CD4-positive, alpha-beta memory T cell (primary cell): ENCODE measurements around the gene TFF2. TPM values are rescaled to one million over a fixed set of nuclear protein-coding genes. Genes with fewer than 3 reads are reported as not detected.

Source experiments
- CTCF ChIA-PET: fragments of 350-600 bp; sonication (Branson Sonifier 250); formaldehyde crosslinking; loops from one replicate; lab custom pipeline; 2021; ENCODE audit warnings: inconsistent platforms; ENCODE audit not compliant: partially characterized antibody; lab: Charles Lee
- POLR2A ChIA-PET: fragments of 350-600 bp; sonication (Branson Sonifier 250); formaldehyde crosslinking; loops from one replicate; lab custom pipeline; 2021; ENCODE audit not compliant: partially characterized antibody; lab: Charles Lee
- DNase-seq, 5 donors: peaks; one replicate each; pipeline versions ENCODE4 v3.0.0 to v3.0.0-alpha.2; 2020 to 2022; ENCODE audit warnings: mixed read lengths in 1 of 5
- H3K27ac ChIP-seq: one replicate; pipeline ENCODE4 v1.7.0; 2013; ENCODE audit warnings: low read depth, low read length
- H3K27me3 ChIP-seq: 2 replicates; pipeline ENCODE4 v1.7.0; 2013; ENCODE audit warnings: mild to moderate bottlenecking, low read length, moderate library complexity; ENCODE audit not compliant: insufficient read depth
- H3K36me3 ChIP-seq: 2 replicates; pipeline ENCODE4 v1.7.0; 2013; ENCODE audit warnings: mild to moderate bottlenecking, low read length, moderate library complexity; ENCODE audit not compliant: insufficient read depth
- H3K4me1 ChIP-seq: 2 replicates; pipeline ENCODE4 v1.7.0; 2013; ENCODE audit warnings: mild to moderate bottlenecking, low read length, moderate library complexity; ENCODE audit not compliant: insufficient read depth
- H3K4me3 ChIP-seq, 2 donors: one replicate each; pipeline ENCODE4 v1.7.0; 2013; ENCODE audit warnings: low read length in 2 of 2, mild to moderate bottlenecking in 1 of 2
- H3K9me3 ChIP-seq, 2 donors: one replicate each; pipeline ENCODE4 v1.7.0; 2013; ENCODE audit warnings: low read length in 2 of 2, control low read depth in 1 of 2; ENCODE audit not compliant: control insufficient read depth in 1 of 2
- H3K27ac Mint-ChIP-seq, 7 donors: one replicate each; pipeline ENCODE4 v1.8.0; 2020 to 2021; ENCODE audit warnings: mixed read lengths in 7 of 7, mild to moderate bottlenecking in 6 of 7, inconsistent platforms in 3 of 7, moderate library complexity in 3 of 7
- H3K27me3 Mint-ChIP-seq, 2 donors: one replicate each; pipeline ENCODE4 v1.8.0; 2020 to 2021; ENCODE audit warnings: mixed read lengths in 2 of 2
- H3K36me3 Mint-ChIP-seq, 2 donors: one replicate each; pipeline ENCODE4 v1.8.0; 2020 to 2021; ENCODE audit warnings: mixed read lengths in 2 of 2, inconsistent platforms in 1 of 2, mild to moderate bottlenecking in 1 of 2
- H3K4me1 Mint-ChIP-seq, 4 donors: one replicate each; pipeline ENCODE4 v1.8.0; 2020 to 2021; ENCODE audit warnings: mixed read lengths in 4 of 4, mild to moderate bottlenecking in 1 of 4
- H3K4me3 Mint-ChIP-seq, 8 donors: one replicate each; pipeline ENCODE4 v1.8.0; 2020 to 2021; ENCODE audit warnings: mixed read lengths in 8 of 8, mild to moderate bottlenecking in 7 of 8, moderate library complexity in 6 of 8, inconsistent platforms in 3 of 8
- H3K9me3 Mint-ChIP-seq, 8 donors: one replicate each; pipeline ENCODE4 v1.8.0; 2020 to 2021; ENCODE audit warnings: mixed read lengths in 8 of 8, mild to moderate bottlenecking in 5 of 8, inconsistent platforms in 3 of 8, moderate library complexity in 1 of 8
- intact Hi-C: fragments of 100-400 bp; cut with micrococcal nuclease; formaldehyde crosslinking; loops from one replicate; pipeline ENCODE4 v1.15.1; 2023
- polyA plus RNA-seq, 2 donors: library from polyadenylated mRNA; unstranded; fragments of 300-500 nt; fragmentation: Illumina TruSeq; gene quantifications; one replicate each; pipeline ENCODE4 v1.2.3, GENCODE V29; 2021
- total RNA-seq, 2 experiments: library from RNA; stranded (reverse); gene quantifications; one replicate each; pipeline ENCODE4 v1.2.3, GENCODE V29; 2021

TFF2 gene
- total and polyA plus RNA-seq, 4 experiments from 2014 or later, result not detected

DNA sequence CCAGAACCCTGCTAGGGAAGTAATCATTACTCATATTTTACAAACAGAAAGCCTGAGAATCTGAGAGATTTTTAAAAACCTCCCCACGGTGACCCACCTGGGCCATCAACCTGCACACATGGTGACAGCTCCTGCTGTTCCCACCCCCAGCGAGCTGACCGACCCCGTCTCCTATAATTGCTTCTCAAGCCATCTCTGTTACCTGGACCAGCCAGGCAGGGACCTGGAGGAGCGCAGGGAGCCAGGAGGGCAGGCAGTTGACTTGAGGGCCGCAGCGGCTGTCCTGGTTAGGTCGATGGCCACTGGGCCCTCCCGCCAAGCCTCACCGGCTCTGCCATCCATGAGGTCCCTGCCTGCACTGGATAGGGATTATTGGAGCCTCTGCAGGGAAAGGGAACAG lies 7.7 kb downstream of the TFF2 start:
- Mint-ChIP-seq H3K27me3 (no peaks in the 10 kb centered on the region), H3K4me3 (no peak overlapping the region), H3K27ac (no peak overlapping the region), H3K4me1 (peaks cover 0 to 7% (median 1%) of the 10 kb centered on the region in 4 donors), H3K36me3 (no peaks in the 10 kb centered on the region), H3K9me3 (no peaks in the 10 kb centered on the region)
- H3K4me1 ChIP-seq, result peaks cover 4% of the 10 kb centered on the region
- CTCF ChIA-PET, result interaction anchor here (1.3 to 1.4 kb wide), 2 partner anchors 33 to 106 kb away, joined by 3 to 4 read pairs; no protein-coding TSS in a partner anchor
- H3K4me3 ChIP-seq, result no peak overlapping the region
- no peaks in the 10 kb centered on the region for H3K36me3 ChIP-seq
- H3K9me3 ChIP-seq, result no peaks in the 10 kb centered on the region
- POLR2A ChIA-PET, result no interaction called here
- intact Hi-C loops, result no loop called here
- no peak for DNase-seq
- no peak overlapping the region for H3K27ac ChIP-seq
- no peaks in the 10 kb centered on the region for H3K27me3 ChIP-seq

DNA sequence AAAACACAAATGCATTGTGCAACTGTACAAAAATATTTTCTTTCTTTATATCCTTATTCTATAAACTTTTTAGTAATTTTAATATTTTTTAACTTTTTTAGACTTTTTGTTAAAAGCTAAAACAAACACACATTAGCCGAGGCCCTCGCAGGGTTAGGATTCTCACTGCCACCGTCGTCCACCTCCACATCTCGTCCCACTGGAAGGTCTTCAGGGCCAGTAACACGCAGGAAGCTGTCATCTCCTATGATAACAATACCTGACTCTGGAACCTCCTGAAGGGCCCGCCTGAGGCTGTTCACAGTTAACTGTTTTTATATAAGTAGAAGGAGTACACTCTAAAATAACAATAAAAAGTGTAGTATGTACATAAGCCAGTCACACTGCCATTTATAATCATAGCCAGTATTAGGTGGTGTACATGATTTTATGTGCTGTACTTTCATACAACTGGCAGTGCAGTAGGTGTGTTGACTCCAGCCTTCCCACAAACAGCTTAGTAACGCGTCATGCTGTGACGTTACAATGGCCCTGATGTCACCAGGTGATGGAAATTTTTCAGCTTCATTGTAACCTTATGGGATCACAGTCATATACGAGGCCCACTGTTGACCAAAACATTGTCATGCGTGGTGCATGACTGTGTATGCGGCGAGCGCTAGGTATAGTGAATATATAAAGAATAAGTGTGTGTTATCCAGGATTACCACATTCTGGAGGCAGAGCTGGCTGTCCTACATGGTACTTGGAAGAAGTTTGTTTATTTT lies 8.8 kb downstream of the TFF2 start:
- H3K4me3 ChIP-seq, result no peak overlapping the region
- no peak overlapping the region for H3K4me3 Mint-ChIP-seq
- H3K27ac Mint-ChIP-seq, result no peak overlapping the region
- H3K36me3 ChIP-seq, result no peaks in the 10 kb centered on the region
- H3K27ac ChIP-seq, result no peak overlapping the region
- intact Hi-C loops, result no loop called here
- no peaks in the 10 kb centered on the region for H3K9me3 ChIP-seq
- CTCF ChIA-PET, result interaction anchor here (1.3 to 1.5 kb wide), 2 partner anchors 33 to 107 kb away, joined by 3 to 5 read pairs; no protein-coding TSS in a partner anchor
- H3K4me1 ChIP-seq, result peaks cover 10% of the 10 kb centered on the region
- H3K27me3 ChIP-seq, result no peaks in the 10 kb centered on the region
- POLR2A ChIA-PET, result no interaction called here
- no peaks in the 10 kb centered on the region for H3K36me3 Mint-ChIP-seq
- DNase-seq, result no peak
- H3K27me3 Mint-ChIP-seq, result peaks cover 0 to 4% of the 10 kb centered on the region in 2 donors
- H3K9me3 Mint-ChIP-seq, result peaks cover 0 to 2% (median 0%) of the 10 kb centered on the region in 8 donors
- H3K4me1 Mint-ChIP-seq, result peaks cover 5 to 14% (median 8%) of the 10 kb centered on the region in 4 donors

DNA sequence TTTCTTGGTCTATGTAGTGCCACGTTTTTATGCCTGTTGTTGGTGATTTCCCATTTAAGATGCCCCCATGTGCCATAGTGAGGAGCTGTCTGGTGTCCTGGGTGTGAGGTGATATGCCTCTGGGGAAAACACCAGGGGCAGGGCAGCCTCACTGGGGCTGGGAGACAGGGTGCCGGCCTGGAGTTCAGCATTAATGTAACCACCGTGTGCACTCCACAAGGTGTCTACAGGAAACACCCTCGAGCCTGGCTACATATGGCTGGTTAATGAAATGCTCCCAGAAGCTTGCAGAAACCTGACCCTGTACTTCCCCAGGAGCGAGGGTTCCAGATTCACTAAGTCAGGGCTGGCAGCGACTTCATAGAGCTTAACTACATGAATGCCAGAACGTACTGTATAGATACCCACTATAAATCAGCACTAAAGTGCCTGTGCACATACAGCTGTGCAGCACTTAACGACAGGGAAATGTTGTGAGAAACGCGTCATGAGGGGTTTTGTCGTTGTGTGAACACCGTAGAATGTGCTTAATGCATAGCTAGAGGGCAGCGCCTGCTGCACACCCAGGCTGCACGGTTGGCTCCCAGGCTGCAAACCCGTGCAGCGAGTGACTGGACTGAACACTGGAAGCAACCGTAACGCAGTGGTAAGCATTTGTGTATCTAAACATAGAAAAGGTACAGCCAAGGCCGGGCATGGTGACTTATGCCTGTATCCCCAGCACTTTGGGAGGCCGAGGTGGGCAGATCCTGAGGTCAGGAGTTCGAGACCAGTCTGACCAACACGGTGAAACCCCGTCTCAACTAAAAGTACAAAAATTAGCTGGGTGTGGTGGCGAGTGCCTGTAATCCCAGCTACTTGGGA lies 10.4 kb downstream of the TFF2 start:
- H3K4me1 ChIP-seq, result peaks cover 10% of the 10 kb centered on the region
- no peaks in the 10 kb centered on the region for H3K9me3 ChIP-seq
- no peak for DNase-seq
- POLR2A ChIA-PET, result no interaction called here
- no peak overlapping the region for H3K27ac ChIP-seq
- CTCF ChIA-PET, result interaction anchor here (0.6 to 1.5 kb wide), 6 partner anchors 41 to 254 kb away, joined by 3 to 4 read pairs (median 4); partner anchors contain the start of gene UBASH3A
- no peak overlapping the region for H3K4me3 ChIP-seq
- Mint-ChIP-seq H3K27me3 (peaks cover 0 to 4% of the 10 kb centered on the region in 2 donors), H3K4me1 (peaks cover 5 to 14% (median 8%) of the 10 kb centered on the region in 4 donors), H3K36me3 (no peaks in the 10 kb centered on the region), H3K4me3 (no peak overlapping the region), H3K27ac (no peak overlapping the region), H3K9me3 (peaks cover 0 to 2% (median 0%) of the 10 kb centered on the region in 8 donors)
- no peaks in the 10 kb centered on the region for H3K36me3 ChIP-seq
- intact Hi-C loops, result no loop called here
- no peaks in the 10 kb centered on the region for H3K27me3 ChIP-seq

DNA sequence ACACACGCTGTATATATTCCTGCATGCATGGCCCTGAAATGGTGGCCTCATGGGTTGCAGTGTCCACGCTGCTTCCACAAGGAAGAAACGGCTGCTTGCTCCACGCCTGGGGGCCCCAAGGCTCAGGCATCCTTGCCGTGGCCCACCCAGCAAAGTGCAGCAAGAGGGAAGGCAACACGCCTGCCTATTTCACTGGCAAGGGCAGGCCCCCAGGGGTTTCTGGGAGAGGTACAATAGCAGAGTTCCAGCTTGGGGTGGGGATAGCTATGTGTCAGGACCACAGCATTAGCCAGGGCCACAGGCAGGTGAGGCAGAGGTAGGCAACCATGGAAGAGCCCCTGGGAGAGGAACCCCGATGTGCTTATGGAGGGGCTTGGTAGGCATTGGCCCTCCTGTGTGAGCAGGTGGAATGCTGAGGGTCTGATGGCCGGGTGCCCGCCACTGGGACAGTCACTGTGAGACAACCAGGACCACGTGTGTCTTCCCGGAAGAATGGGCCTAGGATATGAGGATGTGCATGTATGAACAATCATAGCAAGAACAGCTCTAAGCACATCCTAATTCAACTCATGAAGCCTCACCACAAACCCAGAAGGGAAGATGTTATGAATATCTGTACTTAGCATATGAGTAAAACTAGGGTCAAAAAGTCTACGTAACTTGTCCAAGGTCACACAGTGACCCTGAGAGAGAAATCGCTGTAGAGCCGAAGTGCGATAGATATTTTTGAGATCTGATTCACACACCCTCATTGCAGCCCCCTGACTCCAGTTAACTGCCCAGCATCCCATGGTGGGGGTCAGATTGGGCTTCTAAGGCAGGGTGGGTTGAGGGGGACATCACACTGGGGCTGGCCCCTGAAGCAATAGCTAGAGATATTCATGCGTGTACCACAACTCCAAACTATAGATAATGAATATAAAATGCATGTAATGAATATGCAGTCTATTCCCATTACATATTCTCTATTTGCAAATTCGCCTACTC lies 11.8 kb downstream of the TFF2 start:
- H3K4me3 Mint-ChIP-seq, result no peak overlapping the region
- Histone ChIP-seq H3K9me3 (no peaks in the 10 kb centered on the region), H3K4me3 (no peak overlapping the region), H3K27me3 (no peaks in the 10 kb centered on the region), H3K4me1 (peaks cover 10% of the 10 kb centered on the region), H3K36me3 (no peaks in the 10 kb centered on the region), H3K27ac (no peak overlapping the region)
- no peaks in the 10 kb centered on the region for H3K36me3 Mint-ChIP-seq
- H3K27ac Mint-ChIP-seq, result peak overlapping the region in 1 of 7 donors; percentile 32
- H3K4me1 Mint-ChIP-seq, result peaks cover 5 to 14% (median 8%) of the 10 kb centered on the region in 4 donors
- ChIA-PET CTCF (interaction anchor here (0.5 to 4.0 kb wide), 17 partner anchors 10 to 255 kb away, joined by 3 to 60 read pairs (median 4); partner anchors contain the start of gene UBASH3A), POLR2A (interaction anchor here (1.1 to 2.0 kb wide), 5 partner anchors 66 to 157 kb away, joined by 3 to 13 read pairs (median 4); partner anchors contain the start of genes RSPH1 and UBASH3A)
- intact Hi-C loops, result loop anchor here (1.0 kb wide), 2 partner anchors 86 to 111 kb away; no protein-coding TSS in a partner anchor
- peaks cover 0 to 2% (median 0%) of the 10 kb centered on the region in 8 donors for H3K9me3 Mint-ChIP-seq
- peaks cover 0 to 4% of the 10 kb centered on the region in 2 donors for H3K27me3 Mint-ChIP-seq
- no peak for DNase-seq

- intact Hi-C loops, result loop anchor here (1.0 kb wide), 2 partner anchors 87 to 112 kb away; no protein-coding TSS in a partner anchor
- H3K36me3 ChIP-seq, result no peaks in the 10 kb centered on the region
- peaks cover 2 to 4% of the 10 kb centered on the region in 2 donors for H3K27me3 Mint-ChIP-seq
- H3K4me1 Mint-ChIP-seq, result peaks cover 5 to 14% (median 8%) of the 10 kb centered on the region in 4 donors
- H3K9me3 ChIP-seq, result no peaks in the 10 kb centered on the region
- peaks cover 10% of the 10 kb centered on the region for H3K4me1 ChIP-seq
- peak overlapping the region in 3 of 8 donors; percentile 7 to 41 (median 38) for H3K4me3 Mint-ChIP-seq
- ChIA-PET POLR2A (interaction anchor here (0.5 to 2.5 kb wide), 9 partner anchors 23 to 158 kb away, joined by 3 to 13 read pairs (median 4); partner anchors contain the start of genes RSPH1 and UBASH3A), CTCF (interaction anchor here (0.5 to 4.0 kb wide), 22 partner anchors 11 to 200 kb away, joined by 3 to 60 read pairs (median 5); partner anchors contain the start of gene UBASH3A)
- peaks cover 0 to 2% (median 0%) of the 10 kb centered on the region in 8 donors for H3K9me3 Mint-ChIP-seq
- DNase-seq, result peak; percentile 74 to 81 (median 78)
- peak overlapping the region in 6 of 7 donors; percentile 18 to 82 (median 50) for H3K27ac Mint-ChIP-seq
- no peaks in the 10 kb centered on the region for H3K36me3 Mint-ChIP-seq
- no peaks in the 10 kb centered on the region for H3K27me3 ChIP-seq
- no peak overlapping the region for H3K4me3 ChIP-seq
- no peak overlapping the region for H3K27ac ChIP-seq
Measured at GRCh38 chr21:42337830-42338728, 12.7 kb downstream of the TFF2 start.
